ENCODE data around the gene ANGPTL3. TPM values are rescaled to one million over a fixed set of nuclear protein-coding genes. Genes with fewer than 3 reads are reported as not detected.

The ANGPTL3 gene
- total and polyA plus RNA-seq, 10 of the 15 experiments (the other 5 are each of a cell fraction or from before 2014, with no cell fraction given) = 0.05 to 0.15 (median 0.07) TPM; not detected in 7

- no peak overlapping the region for H2AFZ ChIP-seq (ENCODE audit: control insufficient read depth, low read depth, low read length)
- no peaks in the 10 kb centered on the region for H3K4me1 ChIP-seq (ENCODE audit: control insufficient read depth, insufficient read depth, low read length)
- no peak overlapping the region for H3K4me3 ChIP-seq
- no peaks in the 10 kb centered on the region; the same call in 2 of the 3 replicates for H3K9me3 ChIP-seq (replicated peaks; ENCODE audit: control insufficient read depth, insufficient read depth, low read length)
- BruUV-seq (replicated peaks) = no TSS peak
- intact Hi-C loops (cut with micrococcal nuclease; ENCODE audit: unreplicated experiment) (no loop called here), in situ Hi-C loops (cut with MboI) (no loop called here)
- DNase-seq (ENCODE audit: low read depth, low spot score) (no peak), FAIRE-seq (no peak), ATAC-seq (no peak)
- no peaks in the 10 kb centered on the region for H3K27me3 ChIP-seq (replicated peaks in 1 of 2; ENCODE audit: control insufficient read depth in 2 of 2, insufficient read depth in 2 of 2, low read length in 1 of 2)
- POLR2A ChIA-PET = no interaction called here
- no peaks in the 10 kb centered on the region for H4K20me1 ChIP-seq (ENCODE audit: control insufficient read depth, insufficient read depth)
- H3K4me2 ChIP-seq (ENCODE audit: control insufficient read depth, insufficient read depth) = no peak overlapping the region
- CTCF ChIA-PET = no interaction called here
- no peak overlapping the region for H3K9ac ChIP-seq (ENCODE audit: control insufficient read depth, insufficient read depth, low read length)
- SMC1A ChIA-PET (ENCODE audit: uncharacterized antibody, unreplicated experiment) = no interaction called here
- H3K36me3 ChIP-seq (ENCODE audit: control insufficient read depth in 2 of 2, insufficient read depth in 2 of 2, low read length in 1 of 2) = no peaks in the 10 kb centered on the region
- RAD21 ChIA-PET (ENCODE audit: unreplicated experiment) = no interaction called here
- no peak overlapping the region for H3K27ac ChIP-seq (ENCODE audit: control insufficient read depth, insufficient read depth)
- no peaks in the 10 kb centered on the region for H3K79me2 ChIP-seq (ENCODE audit: control insufficient read depth, insufficient read depth, low read length)
- TF ChIP-seq RB1 (IDR thresholded peaks at IDR 0.05; ENCODE audit: borderline replicate concordance) = no peak
- TF ChIP-seq, protein P1, sequence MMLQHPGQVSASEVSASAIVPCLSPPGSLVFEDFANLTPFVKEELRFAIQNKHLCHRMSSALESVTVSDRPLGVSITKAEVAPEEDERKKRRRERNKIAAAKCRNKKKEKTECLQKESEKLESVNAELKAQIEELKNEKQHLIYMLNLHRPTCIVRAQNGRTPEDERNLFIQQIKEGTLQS (IDR thresholded peaks at IDR 0.05; ENCODE audit: borderline replicate concordance, extremely low read depth, low read depth, low read length) = no peak
- TF ChIP-seq CBFB (IDR thresholded peaks at IDR 0.05; ENCODE audit: low read depth) = no peak
- TF ChIP-seq POLR2AphosphoS5 (IDR thresholded peaks at IDR 0.05; ENCODE audit: low read length) = no peak
- TF ChIP-seq HCFC1 (IDR thresholded peaks at IDR 0.05; ENCODE audit: low read length) = no peak
- no peak for TF ChIP-seq ATF7 (IDR thresholded peaks at IDR 0.05; ENCODE audit: low read depth)
- no peak for TF ChIP-seq HDAC2 (IDR thresholded peaks at IDR 0.05)
- TF ChIP-seq SKIL (IDR thresholded peaks at IDR 0.05; ENCODE audit: low read depth, poor library complexity, severe bottlenecking) = no peak
- no peak for TF ChIP-seq IKZF1 (conservative IDR thresholded peaks at IDR 0.05)
- TF ChIP-seq, protein P2, sequence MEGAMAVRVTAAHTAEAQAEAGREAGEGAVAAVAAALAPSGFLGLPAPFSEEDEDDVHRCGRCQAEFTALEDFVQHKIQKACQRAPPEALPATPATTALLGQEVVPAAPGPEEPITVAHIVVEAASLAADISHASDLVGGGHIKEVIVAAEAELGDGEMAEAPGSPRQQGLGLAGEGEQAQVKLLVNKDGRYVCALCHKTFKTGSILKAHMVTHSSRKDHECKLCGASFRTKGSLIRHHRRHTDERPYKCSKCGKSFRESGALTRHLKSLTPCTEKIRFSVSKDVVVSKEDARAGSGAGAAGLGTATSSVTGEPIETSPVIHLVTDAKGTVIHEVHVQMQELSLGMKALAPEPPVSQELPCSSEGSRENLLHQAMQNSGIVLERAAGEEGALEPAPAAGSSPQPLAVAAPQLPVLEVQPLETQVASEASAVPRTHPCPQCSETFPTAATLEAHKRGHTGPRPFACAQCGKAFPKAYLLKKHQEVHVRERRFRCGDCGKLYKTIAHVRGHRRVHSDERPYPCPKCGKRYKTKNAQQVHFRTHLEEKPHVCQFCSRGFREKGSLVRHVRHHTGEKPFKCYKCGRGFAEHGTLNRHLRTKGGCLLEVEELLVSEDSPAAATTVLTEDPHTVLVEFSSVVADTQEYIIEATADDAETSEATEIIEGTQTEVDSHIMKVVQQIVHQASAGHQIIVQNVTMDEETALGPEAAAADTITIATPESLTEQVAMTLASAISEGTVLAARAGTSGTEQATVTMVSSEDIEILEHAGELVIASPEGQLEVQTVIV (IDR thresholded peaks at IDR 0.05; ENCODE audit: borderline replicate concordance, partially characterized antibody) = no peak
- TF ChIP-seq ZNF622 (IDR thresholded peaks at IDR 0.05) = no peak
- no peak for TF ChIP-seq SIX5 (IDR thresholded peaks at IDR 0.05; ENCODE audit: low read depth, low read length, severe bottlenecking)
- no peak for TF ChIP-seq EP300 (IDR thresholded peaks at IDR 0.05; ENCODE audit: borderline replicate concordance in 1 of 2, control insufficient read depth in 1 of 2, low read depth in 2 of 2, low read length in 2 of 2)
- no peak for TF ChIP-seq SUZ12 (IDR thresholded peaks at IDR 0.05; ENCODE audit: unreplicated experiment)
- no peak for TF ChIP-seq YY1 (IDR thresholded peaks at IDR 0.05; ENCODE audit: low read depth, low read length)
- TF ChIP-seq CEBPB (IDR thresholded peaks at IDR 0.05; ENCODE audit: borderline replicate concordance in 1 of 2, low read depth in 2 of 2, low read length in 2 of 2) = no peak
- TF ChIP-seq, protein P3, sequence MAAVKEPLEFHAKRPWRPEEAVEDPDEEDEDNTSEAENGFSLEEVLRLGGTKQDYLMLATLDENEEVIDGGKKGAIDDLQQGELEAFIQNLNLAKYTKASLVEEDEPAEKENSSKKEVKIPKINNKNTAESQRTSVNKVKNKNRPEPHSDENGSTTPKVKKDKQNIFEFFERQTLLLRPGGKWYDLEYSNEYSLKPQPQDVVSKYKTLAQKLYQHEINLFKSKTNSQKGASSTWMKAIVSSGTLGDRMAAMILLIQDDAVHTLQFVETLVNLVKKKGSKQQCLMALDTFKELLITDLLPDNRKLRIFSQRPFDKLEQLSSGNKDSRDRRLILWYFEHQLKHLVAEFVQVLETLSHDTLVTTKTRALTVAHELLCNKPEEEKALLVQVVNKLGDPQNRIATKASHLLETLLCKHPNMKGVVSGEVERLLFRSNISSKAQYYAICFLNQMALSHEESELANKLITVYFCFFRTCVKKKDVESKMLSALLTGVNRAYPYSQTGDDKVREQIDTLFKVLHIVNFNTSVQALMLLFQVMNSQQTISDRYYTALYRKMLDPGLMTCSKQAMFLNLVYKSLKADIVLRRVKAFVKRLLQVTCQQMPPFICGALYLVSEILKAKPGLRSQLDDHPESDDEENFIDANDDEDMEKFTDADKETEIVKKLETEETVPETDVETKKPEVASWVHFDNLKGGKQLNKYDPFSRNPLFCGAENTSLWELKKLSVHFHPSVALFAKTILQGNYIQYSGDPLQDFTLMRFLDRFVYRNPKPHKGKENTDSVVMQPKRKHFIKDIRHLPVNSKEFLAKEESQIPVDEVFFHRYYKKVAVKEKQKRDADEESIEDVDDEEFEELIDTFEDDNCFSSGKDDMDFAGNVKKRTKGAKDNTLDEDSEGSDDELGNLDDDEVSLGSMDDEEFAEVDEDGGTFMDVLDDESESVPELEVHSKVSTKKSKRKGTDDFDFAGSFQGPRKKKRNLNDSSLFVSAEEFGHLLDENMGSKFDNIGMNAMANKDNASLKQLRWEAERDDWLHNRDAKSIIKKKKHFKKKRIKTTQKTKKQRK (IDR thresholded peaks at IDR 0.05; ENCODE audit: low read depth, low read length) = no peak
Measured at GRCh38 chr1:62572476-62572875, 24.8 kb upstream of the ANGPTL3 start.

Measured in GM12878 (cell line).